Hepatocyte (in vitro differentiated cells): ENCODE data around the gene ASAP2.

Experiments used
- CTCF ChIP-seq: fragments of 200-600 bp; sonication (generic); IDR thresholded peaks from 2 replicates; pipeline ENCODE4 v1.5.1; 2016; ENCODE audit warnings: antibody characterized with exemption, mild to moderate bottlenecking; ENCODE audit not compliant: poor library complexity
- EZH2 ChIP-seq: fragments of 200-600 bp; sonication (generic); IDR thresholded peaks from 2 replicates; pipeline ENCODE4 v1.6.1; 2016; ENCODE audit warnings: antibody characterized with exemption, mild to moderate bottlenecking, borderline replicate concordance
- EZH2phosphoT487 ChIP-seq: fragments of 200-600 bp; sonication (generic); IDR thresholded peaks from one replicate; pipeline ENCODE4 v1.6.1; 2018; ENCODE audit warnings: antibody characterized with exemption, mild to moderate bottlenecking, low read depth, moderate library complexity; ENCODE audit not compliant: unreplicated experiment, severe bottlenecking

- TF ChIP-seq EZH2: no peak
- TF ChIP-seq CTCF: no peak
- TF ChIP-seq EZH2phosphoT487: no peak
These were observed 56.8 kb downstream of the ASAP2 start for GRCh38 chr2:9263428-9263827.
